NCI-H774 (cell line): Measurements from ENCODE around the gene ETV6.

Source experiments
- DNase-seq: peaks from one replicate; lab custom pipeline; 2025; lab: John Stamatoyannopoulos, UW

ETV6 gene

DNA sequence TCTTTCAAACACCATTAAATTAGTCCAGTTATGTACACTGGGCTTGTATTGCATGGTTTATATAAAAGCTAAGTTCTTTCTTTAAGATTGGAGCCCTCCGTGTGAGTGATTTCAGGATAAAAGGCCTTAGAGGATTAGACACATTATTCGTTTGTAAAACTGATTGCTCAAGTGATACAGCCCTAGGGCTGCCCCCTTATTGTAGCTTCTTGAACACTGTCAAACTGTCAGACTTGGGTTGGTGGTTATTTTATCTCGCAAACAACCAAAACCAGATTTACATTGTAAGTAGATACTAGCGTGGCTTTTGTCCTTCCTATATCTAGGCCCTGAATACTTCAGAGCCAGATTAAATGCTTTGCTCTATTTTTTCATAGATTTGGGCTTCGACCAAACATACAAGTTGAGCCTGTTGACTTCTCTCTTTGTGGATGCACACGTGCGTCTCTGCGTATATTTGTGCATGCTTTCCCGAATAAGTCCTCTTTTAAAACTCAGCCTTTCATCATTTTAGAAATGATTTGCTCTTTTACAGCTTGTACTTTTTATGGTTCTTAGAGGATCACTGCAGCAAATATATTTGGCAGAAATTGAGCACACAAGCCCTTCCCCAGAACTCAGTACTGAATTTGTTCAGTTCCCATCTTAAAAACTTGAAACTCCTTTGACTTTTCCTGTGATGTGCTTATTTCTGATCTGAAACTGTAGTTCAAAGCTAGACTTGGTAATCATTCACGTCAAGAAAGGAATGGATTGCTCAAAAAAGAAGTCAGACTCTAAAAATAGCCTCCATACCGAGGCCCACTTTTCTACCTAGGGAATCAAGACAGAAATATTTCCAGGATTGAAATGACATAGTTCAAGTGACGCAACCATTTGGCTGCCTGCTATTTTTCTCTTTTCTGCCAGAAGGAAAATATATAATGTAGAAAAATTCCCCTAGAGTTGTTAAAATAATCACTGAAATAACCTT lies 129.5 kb downstream of the ETV6 start:
- DNase-seq = no peak

DNA sequence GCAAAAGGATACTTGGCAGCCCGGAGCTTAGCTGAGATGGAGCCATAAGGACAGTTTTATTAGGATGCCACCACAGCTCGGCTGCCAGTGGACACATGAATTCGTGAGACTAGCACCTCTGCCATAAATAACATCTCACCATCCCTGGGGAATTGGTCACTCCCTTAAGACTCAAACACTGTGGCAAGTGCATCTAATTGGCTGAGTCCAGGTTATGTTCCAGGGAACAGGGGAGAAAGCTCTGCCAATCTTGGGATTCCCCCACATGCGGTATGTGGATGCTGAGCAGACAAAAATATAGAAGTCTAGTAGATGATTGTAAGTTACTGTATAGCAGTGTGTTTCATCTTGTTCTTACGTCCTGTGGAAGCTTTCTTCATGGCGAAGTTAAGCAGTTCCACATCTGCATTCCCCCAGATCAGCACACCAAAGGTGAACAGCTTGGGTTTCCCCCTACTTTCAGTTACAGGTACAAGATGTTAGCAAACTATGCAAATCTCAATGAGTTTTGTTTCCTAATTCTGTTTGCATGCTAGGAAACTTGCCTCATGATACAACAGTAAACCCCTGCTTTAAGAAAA lies 131.1 kb downstream of the ETV6 start:
- DNase-seq = no peak

DNA sequence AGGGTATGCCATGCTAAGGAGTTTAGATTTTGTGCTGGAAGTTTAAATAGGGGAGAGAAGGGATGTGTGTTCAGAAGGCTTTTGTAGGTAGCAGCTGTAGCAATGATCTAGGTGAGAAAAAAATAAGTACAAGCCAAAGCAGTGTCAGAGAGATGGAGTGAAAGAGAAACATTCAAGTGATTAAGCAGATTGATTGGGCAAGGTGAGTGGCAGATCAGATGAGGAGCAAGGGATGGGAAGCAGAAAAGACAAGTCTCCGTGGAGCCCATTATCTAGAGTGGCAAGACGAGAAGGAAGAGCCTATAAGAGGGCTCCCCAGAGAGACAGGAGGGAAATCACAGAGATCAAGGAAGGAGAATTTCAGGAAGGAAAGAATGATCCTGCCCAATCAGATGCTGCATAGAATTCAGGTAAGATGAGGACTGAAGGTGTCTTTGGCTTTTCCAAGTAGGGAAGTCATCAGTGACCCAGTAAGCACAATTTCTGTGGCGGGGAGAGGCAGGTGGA lies 133.5 kb downstream of the ETV6 start:
- no peak for DNase-seq

DNA sequence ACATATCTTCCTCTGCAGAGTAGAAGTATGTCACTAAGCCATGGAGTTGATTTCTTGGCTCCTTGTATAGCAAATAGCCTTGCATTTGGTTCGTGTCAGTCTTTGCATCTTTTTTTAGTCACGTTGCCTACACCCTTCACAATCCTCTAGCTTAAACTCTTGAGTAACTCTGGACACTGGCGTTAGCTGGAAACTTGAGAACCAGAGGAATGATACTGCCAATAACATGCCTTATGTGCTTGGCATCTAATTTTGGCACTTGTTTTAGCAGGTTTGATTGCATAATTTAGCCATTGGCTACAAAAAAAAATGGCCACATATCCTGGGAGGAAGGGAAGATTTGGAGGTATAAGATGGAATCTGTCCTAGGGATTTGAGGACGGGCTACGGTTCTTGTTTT lies 136.2 kb downstream of the ETV6 start:
- no peak for DNase-seq

DNA sequence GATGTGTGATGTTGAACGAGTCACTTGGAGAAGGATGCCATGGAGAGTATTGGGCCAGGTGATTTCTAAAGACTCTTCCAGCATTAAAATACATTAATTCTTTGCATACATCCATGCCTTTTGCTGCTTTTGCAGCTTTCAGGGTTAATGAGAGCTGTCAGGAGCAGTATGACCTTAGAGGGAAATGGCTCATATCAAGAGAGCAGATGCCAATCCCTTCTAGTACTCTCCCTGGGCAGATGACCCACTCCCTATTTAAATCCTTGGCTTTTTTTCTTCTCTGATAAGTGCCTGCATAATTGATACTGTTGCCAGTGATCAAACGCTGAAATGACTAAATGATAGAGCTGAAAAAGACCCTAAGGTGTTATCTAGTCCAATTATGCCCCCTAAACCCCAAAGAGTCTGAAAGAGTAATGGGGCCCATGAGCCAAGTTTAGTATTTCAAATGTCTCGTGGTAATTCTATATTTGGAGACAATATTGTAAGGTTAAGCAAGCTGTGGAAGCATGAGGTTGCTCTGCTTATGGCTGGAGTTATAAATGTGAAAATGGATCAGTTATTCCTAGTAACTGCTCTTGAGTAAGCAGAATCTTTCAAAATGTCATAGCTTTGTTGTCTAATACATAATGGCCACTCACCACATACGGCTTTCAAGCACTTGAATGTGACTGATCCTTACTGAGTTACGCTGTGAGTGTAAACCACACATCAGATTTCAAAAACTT lies 137.3 kb downstream of the ETV6 start:
- no peak for DNase-seq

DNA sequence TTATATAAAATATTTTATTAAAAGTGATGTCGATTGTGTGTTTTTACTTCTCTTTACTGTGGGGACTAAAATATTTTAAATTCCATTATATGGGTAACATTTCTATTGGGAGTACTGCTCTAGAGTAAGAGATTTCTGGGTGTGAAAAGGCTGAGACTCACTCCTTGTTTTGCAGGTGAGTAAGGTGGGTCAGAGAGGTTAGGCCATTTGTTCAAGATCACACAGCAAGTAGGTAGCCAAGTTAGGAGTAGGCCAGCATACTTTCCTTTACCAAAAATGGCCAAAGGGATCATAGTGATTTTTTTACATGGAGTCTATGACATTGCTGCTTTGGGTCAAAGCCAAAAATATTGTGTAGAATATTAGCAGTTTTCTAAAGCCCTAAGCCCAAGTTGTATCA lies 138.0 kb downstream of the ETV6 start:
- no peak for DNase-seq

DNA sequence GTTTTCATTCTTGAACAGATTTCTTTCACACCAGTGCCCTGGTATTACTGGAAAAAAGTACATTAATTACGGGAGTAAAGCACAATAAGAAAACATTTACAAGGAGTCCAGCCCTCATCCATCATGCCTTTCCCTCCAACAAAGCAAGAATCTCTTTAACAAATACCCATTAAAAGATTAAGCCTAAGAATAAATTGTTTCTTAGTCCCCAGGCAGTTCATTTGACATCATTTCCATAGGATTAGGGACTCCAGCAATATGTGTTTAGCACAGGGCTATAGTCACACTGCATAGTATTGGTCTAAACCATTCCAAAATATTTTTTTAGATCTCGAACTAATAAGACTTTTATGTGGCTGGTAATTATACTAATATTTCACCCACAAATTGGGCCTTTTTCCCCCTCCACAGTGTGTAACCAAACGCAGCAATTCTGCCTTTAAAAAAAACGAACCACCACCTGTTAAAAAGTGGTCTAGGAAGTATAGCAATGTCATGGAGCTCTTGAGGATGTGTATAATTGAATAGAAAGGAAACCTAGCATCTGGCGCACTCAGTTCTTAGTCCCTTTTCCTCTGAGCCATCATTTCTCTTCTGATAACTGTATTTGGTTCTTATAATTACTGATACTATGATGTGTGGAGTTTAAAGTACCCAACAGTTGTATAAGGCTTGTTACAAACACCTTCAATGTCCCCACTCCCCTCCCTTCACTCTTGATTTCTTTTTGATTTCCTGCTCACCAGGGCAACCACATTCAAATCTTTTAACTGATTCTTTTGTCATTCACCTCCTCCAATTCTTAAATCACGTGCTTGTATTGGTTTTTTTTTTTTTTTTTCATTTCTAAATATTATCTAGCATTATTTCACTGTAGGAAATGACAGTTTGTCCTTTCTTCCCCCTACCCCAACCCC lies 138.7 kb downstream of the ETV6 start:
- no peak for DNase-seq

DNA sequence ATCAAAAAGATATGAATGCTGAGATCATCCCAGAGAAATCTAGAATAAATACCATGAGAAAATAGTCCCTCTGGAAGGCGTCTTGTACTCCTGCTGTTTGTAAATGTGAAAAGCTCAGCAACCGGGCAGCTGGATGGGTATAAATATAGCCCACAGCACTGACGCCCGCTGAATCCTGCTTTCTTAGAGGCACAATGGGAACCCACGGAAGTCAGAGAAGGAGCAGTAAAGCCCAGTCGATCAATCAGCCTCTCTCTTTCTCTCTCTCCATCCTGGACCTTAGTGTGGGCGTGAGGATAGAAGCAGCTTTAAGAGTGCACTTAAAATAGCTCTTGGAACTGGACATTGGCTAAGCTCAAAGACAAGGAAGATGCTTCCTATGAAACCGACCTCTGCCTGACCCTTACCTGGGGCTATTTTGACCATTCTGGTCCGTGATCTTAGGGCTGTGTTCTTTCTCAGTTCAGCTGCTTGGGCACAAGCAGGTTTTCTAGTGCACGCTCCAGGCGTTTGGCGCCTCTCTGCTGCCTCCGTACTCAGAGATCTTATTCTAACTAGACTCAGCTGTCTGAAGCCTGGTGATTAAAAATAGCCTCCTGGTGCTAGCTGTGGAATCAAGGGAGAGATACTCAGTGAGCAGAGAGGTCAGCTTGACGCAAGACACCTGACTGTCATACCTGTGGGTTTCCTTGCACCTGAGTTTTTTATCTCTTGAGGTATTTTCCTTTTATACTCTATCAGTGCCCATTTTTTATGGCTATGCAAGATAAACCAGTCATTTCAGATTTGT lies 144.6 kb downstream of the ETV6 start:
- DNase-seq = no peak

DNA sequence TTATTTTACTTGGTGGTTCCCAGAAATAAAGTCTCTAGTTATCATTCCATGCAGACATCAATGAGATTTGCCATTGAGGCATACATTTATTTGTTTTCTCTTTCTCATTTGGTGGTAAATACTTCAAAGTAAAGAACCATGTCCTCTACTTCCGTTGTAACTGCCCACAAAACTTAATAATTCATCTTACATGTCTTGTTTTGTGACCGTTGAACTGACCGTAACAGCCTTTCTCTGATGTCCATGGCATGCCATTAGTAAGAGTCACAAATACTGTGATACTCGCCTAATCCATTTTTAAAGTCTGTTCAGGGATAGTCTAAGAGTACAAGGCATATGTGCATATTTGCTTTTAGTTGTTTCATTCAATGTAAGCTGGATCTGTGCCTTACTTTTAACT lies 145.3 kb downstream of the ETV6 start:
- DNase-seq = no peak

DNA sequence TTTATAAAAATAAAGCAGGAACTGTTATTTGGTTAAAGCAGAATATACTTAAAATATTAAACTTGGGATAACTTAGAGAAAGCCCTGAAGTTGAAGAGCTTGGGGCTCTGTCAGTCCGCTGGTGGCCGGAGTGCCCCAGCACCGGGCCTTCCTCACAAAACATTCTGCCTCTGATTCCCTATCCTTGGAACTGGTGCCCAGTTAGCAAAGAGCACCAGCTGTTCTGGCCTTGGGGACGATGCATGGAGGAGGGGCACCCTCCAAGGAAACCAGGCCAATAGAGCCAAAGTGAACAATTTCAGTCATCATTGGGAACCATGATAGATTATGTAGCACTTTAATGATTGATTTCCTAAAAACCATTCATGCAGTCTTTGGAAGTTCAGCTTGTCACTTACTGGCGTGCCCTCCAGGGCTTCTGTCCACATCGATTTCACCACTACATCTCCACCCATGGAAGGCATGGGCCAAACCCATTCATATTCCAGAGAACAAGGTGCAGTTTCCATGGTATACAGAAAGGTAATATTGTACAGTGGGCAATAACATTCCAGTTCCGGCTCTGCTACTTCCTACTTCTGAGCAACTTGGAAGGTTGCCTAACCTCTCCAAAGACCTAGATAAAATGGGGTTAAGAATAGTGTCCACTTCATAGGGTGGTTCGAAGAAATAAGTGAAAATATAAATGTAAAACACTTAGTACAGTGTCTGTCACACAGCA lies 145.9 kb downstream of the ETV6 start:
- no peak for DNase-seq

DNA sequence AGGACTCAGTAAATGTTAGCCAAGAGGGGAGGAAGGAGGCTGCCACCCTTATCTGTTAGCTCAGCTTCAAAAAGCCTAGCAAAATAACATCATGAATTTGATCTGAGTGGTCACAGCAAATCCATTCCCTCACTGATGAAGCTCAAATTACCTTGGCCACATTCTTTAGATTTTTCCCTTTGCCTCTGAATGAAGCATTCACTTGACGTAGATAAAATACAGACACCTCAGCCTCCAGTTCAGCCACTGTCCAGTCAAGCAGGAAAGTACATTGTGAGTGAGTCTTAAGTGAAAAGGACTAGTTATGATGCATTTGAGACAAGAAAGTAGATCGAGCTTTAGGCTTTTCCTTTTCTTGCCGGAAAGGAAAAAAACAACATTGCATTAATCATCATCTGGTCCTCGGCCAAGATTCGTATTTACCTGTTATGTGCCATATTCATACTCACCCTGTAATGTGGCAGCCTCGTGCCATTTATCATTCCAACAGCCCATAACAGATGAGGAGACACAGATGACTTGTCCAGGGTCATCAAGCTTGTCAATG lies 146.5 kb downstream of the ETV6 start:
- DNase-seq = no peak

DNA sequence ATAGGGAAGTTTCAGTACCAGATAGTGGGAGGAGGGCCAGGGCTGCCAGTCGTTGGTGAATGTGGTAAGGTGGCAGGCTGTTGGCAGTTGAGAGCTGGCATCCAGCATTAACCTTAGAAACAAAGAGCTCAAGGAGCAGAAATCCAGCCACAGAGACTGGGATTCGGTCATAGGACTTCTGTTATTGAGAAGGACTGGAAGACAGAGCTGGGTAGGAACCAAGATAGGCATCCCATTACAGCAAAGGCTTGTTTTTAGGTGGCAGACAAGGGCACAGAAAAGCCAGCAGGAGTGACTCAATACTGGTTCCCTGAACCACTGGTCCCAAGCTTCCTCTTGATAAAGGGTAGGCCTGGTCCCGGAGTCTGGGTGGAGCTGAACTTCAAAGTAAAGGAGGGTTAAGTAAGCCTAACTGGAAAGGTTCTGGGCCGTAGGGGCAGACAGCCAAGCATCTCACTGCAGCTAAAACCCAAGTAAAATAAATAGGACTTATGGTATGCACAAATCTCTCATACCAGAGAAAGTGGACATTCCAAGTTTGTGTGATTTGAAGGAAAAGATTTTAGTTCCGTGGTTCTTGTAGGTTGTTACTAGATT lies 147.9 kb downstream of the ETV6 start:
- DNase-seq = no peak

DNA sequence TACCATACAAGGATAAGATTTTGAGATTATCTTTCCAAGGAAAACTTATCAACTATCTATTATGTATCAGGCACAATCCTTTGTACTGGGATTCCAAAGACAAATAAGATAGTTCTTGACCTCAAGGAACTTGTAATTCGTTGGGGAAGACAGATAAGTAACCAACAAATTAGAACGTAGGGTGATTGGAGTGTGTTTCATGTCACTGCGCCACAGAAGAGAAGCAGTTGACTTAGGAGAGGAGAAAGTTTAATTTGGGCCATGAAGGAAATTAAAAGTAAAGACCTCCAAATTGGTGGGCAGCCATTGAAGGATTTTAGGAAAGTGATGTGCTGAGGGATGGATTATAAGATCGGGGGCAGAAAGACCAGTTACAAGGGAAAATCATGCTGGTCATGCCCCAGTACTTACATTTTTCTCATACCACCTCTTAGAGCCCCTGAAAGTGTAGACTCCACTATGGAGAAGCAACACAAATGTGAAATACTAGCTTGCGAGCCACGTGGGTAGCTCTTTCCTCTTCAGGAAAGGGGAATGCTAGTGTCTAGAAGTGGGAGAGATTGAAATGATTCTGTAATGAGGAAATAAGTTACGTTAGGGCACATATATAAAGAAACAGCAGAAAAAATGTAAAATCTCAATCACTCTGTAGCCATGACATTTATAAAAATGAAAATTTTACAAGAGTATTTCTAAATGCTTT lies 148.7 kb downstream of the ETV6 start:
- DNase-seq = no peak

DNA sequence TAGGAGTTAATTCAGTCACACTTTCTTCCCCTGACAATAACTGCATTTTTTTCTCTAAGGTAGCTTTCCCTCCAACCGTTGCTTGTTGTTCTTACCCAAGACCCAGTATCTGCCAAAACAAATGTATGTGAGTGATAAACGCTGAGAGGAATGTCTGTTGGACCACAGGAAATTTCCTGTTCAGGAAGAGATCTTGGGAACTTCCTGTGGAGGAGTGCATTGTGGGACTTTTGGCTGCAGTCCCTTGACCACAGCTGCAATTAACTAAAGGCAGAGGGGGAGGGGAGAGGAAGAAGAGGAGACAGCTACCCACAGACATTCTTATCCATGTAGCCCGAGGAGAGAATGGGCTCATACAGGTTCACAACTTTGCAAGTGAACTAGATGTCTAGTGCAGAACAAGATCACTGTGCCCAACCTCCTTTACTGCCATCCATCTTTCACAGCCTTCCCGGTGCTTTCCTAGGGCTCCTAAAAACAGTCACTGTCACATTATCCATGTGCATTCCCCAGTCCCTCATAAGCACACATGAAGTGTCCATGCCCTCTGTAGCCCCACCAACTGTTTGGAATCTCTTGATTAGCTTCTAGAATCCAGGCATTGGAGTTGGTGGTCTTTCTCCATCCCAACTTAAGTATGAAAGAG lies 149.5 kb downstream of the ETV6 start:
- no peak for DNase-seq

DNA sequence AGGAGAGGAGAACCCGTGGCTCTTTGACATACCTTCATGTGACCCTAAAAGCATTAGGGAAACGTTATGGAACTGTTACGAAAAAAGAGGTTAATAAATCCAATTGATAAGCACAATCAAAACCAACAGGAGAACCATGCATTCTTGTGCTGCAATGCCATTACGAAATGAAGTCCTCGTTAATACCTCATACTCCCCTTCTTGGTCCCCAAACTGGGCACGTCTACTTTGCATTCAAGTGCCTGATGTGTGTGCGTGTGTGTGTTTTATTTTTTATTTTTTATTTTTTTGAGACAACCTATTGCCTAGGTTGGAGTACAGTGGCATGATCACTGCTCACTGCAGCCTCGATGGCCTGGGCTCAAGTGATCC lies 150.0 kb downstream of the ETV6 start:
- no peak for DNase-seq

DNA sequence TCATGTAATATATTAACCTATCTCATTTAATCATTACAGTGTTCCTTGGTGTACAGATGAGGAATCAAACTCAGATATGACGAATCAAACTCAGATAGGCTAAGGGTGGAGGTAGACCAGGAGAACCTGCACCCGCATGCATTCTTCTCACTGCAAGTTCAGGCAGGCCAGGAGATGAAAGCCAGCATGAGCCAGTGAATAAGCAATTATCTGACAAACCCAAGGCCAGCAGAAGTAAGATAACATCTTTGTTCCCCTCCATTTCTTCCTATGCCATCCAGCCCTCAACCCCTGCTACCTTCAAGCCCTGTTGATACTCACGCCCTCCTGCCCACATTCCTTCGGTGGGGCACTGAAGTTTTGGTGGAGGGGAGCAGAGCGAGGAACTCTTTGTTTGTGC lies 152.2 kb downstream of the ETV6 start:
- DNase-seq = no peak

DNA sequence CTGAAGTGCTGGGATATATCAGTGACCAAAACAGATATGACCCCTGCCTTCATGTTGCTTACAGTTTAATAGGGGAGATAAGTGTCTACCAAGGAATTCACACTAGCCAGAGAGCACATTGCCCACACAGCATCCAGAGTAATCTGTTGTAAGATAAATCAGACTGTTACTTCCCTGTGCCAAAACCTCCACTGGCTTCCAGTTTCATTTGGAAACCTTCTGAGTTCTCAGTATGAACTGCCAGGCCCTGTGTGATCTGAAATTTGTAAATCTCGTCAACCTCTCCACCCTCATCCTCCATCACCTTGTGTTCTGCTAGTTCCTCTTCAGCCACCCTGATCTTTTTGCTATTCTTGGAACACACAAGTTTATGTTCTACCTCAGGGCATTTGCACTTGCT lies 154.7 kb downstream of the ETV6 start:
- no peak for DNase-seq

DNA sequence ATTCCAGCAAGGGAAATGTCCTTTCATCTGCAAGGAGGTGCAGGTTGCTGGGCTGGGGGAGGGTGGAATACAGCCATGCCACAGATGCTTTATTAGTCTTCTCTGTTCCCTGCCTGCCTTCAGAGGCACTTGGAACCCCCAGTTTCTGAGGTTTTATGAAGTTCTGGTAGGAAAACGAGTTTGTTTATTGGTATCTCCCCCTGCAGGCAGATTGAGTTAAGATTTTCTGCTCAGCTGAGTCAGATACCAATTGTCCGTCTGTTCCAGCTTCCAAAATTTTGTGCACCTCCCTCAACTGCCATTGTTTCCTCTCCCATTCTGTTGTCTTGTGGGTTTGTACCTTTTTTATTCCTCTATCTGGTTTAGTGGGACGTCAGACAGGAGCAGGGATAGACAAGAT lies 155.6 kb downstream of the ETV6 start:
- no peak for DNase-seq
